Right lobe of liver (tissue), 6 donors: Measurements from ENCODE around the gene ZBTB42. TPM values are rescaled to one million over a fixed set of nuclear protein-coding genes. Genes with fewer than 3 reads are reported as not detected.
A peak's percentile ranks its signal among the peaks of the same experiment; 100 is the strongest.

Experiments
- ATAC-seq, 4 donors: fragments of 200-7000 bp; cut with Tn5 transposase; one replicate each; pipeline ENCODE4 v1.9.1; 2020; ENCODE audit warnings: mild to moderate bottlenecking in 4 of 4, moderate library complexity in 4 of 4
- DNase-seq, 3 donors: peaks; one replicate each; pipeline ENCODE4 v3.0.0-alpha.2; 2020
- H3K27ac ChIP-seq, 3 donors: fragments of 200-600 bp; one replicate each; pipeline ENCODE4 v1.8.0; 2022
- H3K27me3 ChIP-seq, 2 donors: fragments of 200-600 bp; one replicate each; pipeline ENCODE4 v1.8.0; 2022
- H3K36me3 ChIP-seq, 4 donors: fragments of 200-600 bp; sonication (generic) in 1 of 4; one replicate each; pipeline versions ENCODE4 v1.5.1 to v1.8.0; 2017 to 2022; ENCODE audit warnings: control low read depth in 1 of 4
- H3K4me1 ChIP-seq, 4 donors: fragments of 200-600 bp; sonication (generic) in 1 of 4; one replicate each; pipeline versions ENCODE4 v1.5.1 to v1.8.0; 2017 to 2022; ENCODE audit warnings: control low read depth in 1 of 4
- H3K4me3 ChIP-seq, 3 donors: fragments of 200-600 bp; one replicate each; pipeline ENCODE4 v1.8.0; 2022
- H3K9me3 ChIP-seq, 4 donors: fragments of 200-600 bp; sonication (generic) in 1 of 4; one replicate each; pipeline versions ENCODE4 v1.5.1 to v1.8.0; 2017 to 2022; ENCODE audit warnings: control low read depth in 1 of 4
- POLR2A ChIP-seq: fragments of 450-650 bp; IDR thresholded peaks from one replicate; pipeline ENCODE4 v1.6.1; 2017; ENCODE audit warnings: antibody characterized with exemption, mild to moderate bottlenecking
- WGBS: methylation state at CpG from one replicate; pipeline ENCODE4 v1.1.6; 2018; ENCODE audit warnings: low coverage, low lambda C conversion rate; ENCODE audit not compliant: insufficient coverage; ENCODE audit errors: missing lambda C conversion rate; 5-methylcytosine and 5-hydroxymethylcytosine counted together
- intact Hi-C, 2 donors: fragments of 100-400 bp; cut with DNase I; formaldehyde crosslinking; loops; one replicate each; pipeline versions ENCODE4 v1.11.2 to v1.14.1; 2022
- total RNA-seq, 6 experiments: library from RNA; depleted of rRNA in 2 of 6; stranded (reverse); fragments of >200 nt in 2 of 6; fragmentation: NEBNext Ultra II Directional in 3 of 6; extraction: Animal tissue kit (Norgen Biotek cat#: 25700) in 3 of 6; gene quantifications; one replicate each; pipeline versions ENCODE4 v1.1.0 to v1.2.4, GENCODE V29; 2016 to 2023
- TF ChIP-seq, protein P1 (sequence below), 4 donors: fragments of 200-600 bp in 3 of 4; fragments of 450-650 bp in 1 of 4; IDR thresholded peaks; one replicate each; pipeline versions ENCODE4 v1.5.1 to v1.8.0; 2016 to 2022; ENCODE audit warnings: antibody characterized with exemption in 4 of 4, mild to moderate bottlenecking in 2 of 4
- donor health status: DM: no; HTN: yes; CAD: no.
- donor health status: DM: no; HTN: no; CAD: no.
- donor health status: DM: no; HTN: no; CAD: no.
- donor health status: DM: no; HTN: yes; CAD: no.
- donor health status: DM: no; HTN: yes; CAD: no.

The ZBTB42 gene
- total RNA-seq, 6 experiments from 2014 or later = 2.2 to 13.7 (median 3.6) TPM

DNA sequence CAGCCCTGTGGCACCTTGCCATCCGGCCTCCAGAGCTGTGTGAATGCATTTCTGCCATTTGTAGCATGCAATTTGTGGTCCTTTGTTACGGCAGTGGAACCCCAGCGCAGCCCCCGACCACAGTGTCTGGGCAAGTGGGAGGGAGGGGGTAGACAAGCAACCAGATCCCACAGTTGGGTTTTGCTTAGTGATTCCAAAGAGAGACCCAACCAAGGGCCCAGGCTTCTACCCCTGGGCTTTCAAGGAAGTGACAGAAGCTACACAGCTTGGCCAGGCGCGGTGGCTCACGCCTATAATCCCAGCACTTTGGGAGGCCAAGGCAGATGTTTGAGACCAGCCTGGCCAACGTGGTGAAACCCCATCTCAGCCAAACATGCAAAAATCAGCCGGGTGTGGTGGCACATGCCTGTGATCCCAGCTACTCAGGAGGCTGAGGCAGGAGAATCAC, 17.8 kb downstream of the ZBTB42 start:
- DNase-seq (peak in 1 of 3 donors; percentile 38), ATAC-seq (no peak)
- Histone ChIP-seq H3K4me1 (peaks cover 0 to 20% (median 3%) of the 10 kb centered on the region in 4 donors), H3K9me3 (no peaks in the 10 kb centered on the region), H3K27ac (no peak overlapping the region), H3K36me3 (no peaks in the 10 kb centered on the region), H3K27me3 (no peaks in the 10 kb centered on the region), H3K4me3 (no peak overlapping the region)
- intact Hi-C loops = no loop called here
- TF ChIP-seq, protein P1, sequence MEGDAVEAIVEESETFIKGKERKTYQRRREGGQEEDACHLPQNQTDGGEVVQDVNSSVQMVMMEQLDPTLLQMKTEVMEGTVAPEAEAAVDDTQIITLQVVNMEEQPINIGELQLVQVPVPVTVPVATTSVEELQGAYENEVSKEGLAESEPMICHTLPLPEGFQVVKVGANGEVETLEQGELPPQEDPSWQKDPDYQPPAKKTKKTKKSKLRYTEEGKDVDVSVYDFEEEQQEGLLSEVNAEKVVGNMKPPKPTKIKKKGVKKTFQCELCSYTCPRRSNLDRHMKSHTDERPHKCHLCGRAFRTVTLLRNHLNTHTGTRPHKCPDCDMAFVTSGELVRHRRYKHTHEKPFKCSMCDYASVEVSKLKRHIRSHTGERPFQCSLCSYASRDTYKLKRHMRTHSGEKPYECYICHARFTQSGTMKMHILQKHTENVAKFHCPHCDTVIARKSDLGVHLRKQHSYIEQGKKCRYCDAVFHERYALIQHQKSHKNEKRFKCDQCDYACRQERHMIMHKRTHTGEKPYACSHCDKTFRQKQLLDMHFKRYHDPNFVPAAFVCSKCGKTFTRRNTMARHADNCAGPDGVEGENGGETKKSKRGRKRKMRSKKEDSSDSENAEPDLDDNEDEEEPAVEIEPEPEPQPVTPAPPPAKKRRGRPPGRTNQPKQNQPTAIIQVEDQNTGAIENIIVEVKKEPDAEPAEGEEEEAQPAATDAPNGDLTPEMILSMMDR (IDR thresholded peaks at IDR 0.05) = no peak
- no peak for TF ChIP-seq POLR2A
- WGBS = no CpG with 5 or more reads among the region's 9 CpGs

DNA sequence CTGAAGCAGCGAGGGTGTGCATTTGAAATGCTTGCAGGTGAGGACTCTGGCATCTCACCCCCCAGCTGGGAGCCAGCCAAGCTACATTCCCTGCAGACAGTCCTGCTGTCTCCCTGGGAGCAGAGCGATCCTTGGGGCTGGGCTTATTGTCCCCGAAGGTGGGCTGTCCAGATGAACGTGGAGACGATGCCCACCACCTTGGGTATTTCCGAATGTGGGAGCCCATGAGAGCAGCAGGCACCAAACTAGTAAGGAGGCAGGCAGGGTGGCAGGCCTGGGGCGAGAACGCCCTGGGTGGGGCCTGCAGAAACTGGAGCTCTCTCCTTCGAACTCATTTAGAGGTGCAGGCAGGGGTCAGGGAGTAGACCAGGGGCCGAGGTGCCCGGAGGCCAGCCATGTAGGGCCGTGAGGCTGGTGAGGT, 18.5 kb downstream of the ZBTB42 start:
- TF ChIP-seq, protein P1 (IDR thresholded peaks at IDR 0.05) = no peak
- no peak for TF ChIP-seq POLR2A
- Histone ChIP-seq H3K4me3 (no peak overlapping the region), H3K9me3 (no peaks in the 10 kb centered on the region), H3K36me3 (no peaks in the 10 kb centered on the region), H3K27ac (no peak overlapping the region), H3K27me3 (no peaks in the 10 kb centered on the region), H3K4me1 (peaks cover 0 to 17% (median 3%) of the 10 kb centered on the region in 4 donors)
- ATAC-seq (no peak), DNase-seq (peak in 1 of 3 donors; percentile 39)
- intact Hi-C loops = no loop called here
- WGBS = no CpG with 5 or more reads among the region's 12 CpGs

- no peaks in the 10 kb centered on the region for H3K27me3 ChIP-seq
- TF ChIP-seq, protein P1 (IDR thresholded peaks at IDR 0.05) = peak; percentile 43 to 56 (median 53)
- no peak for TF ChIP-seq POLR2A
- peaks cover 0 to 8% (median 3%) of the 10 kb centered on the region in 4 donors for H3K4me1 ChIP-seq
- 21% methylated on average over 5 of the region's 22 CpGs for WGBS
- H3K9me3 ChIP-seq = no peaks in the 10 kb centered on the region
- ATAC-seq (peak; percentile 47 to 71 (median 60)), DNase-seq (peak; percentile 60 to 75 (median 72))
- H3K27ac ChIP-seq = no peak overlapping the region
- no peak overlapping the region for H3K4me3 ChIP-seq
- H3K36me3 ChIP-seq = no peaks in the 10 kb centered on the region
- intact Hi-C loops = loop anchor here (5.0 kb wide), 2 partner anchors 48 to 53 kb away; no protein-coding TSS in a partner anchor
These were observed 19.8 kb downstream of the ZBTB42 start for GRCh38 chr14:104820669-104821228.

- Histone ChIP-seq H3K36me3 (no peaks in the 10 kb centered on the region), H3K4me1 (peaks cover 0 to 11% (median 7%) of the 10 kb centered on the region in 4 donors), H3K27me3 (no peaks in the 10 kb centered on the region), H3K9me3 (no peaks in the 10 kb centered on the region), H3K4me3 (no peak overlapping the region), H3K27ac (no peak overlapping the region)
- ATAC-seq (no peak), DNase-seq (peak in 1 of 3 donors; percentile 38)
- TF ChIP-seq, protein P1 (IDR thresholded peaks at IDR 0.05) = no peak
- no peak for TF ChIP-seq POLR2A
- WGBS = 83% methylated on average over 1 of the region's 23 CpGs
- intact Hi-C loops = loop anchor here (5.0 kb wide), 2 partner anchors 49 to 54 kb away; no protein-coding TSS in a partner anchor
These were observed 20.5 kb downstream of the ZBTB42 start for GRCh38 chr14:104821229-104821945.
